Kidney epithelial cell (primary cell): ENCODE data around the gene PDE6C. TPM values are rescaled to one million over a fixed set of nuclear protein-coding genes. Genes with fewer than 3 reads are reported as not detected.
"Not testable (repeated sequence)": the region's sequence is repeated elsewhere in the genome, so short reads cannot be mapped to it uniquely, and the experiment has no call there.

Experiments used
- DNase-seq: peaks from one replicate; pipeline ENCODE4 v3.0.0-alpha.2; 2010; ENCODE audit warnings: low read depth
- H3K27me3 ChIP-seq: 2 replicates; pipeline ENCODE4 v1.6.0; 2011; ENCODE audit warnings: low read length; ENCODE audit not compliant: control insufficient read depth, insufficient read depth
- H3K36me3 ChIP-seq: 2 replicates; pipeline ENCODE4 v1.5.1; 2011; ENCODE audit warnings: low read length; ENCODE audit not compliant: control insufficient read depth, insufficient read depth
- H3K4me3 ChIP-seq: 2 replicates; pipeline ENCODE4 v1.5.1; 2011; ENCODE audit warnings: low read depth, mild to moderate bottlenecking, control low read depth, low read length
- CTCF ChIP-seq: IDR thresholded peaks from 2 replicates; pipeline ENCODE4 v1.5.1; 2011; ENCODE audit warnings: mild to moderate bottlenecking, moderate library complexity, low read length, control low read depth, inconsistent platforms; ENCODE audit not compliant: insufficient read depth, poor library complexity, severe bottlenecking
- total RNA-seq: library from RNA; depleted of rRNA; stranded (reverse); fragments of >200 nt; gene quantifications from 2 replicates; pipeline ENCODE4 v1.2.3, GENCODE V29; 2015

The PDE6C gene
- total RNA-seq, 1 donor from 2014 or later, result not detected

- H3K36me3 ChIP-seq, result no peaks in the 10 kb centered on the region
- DNase-seq, result no peak
- no peak for TF ChIP-seq CTCF
- H3K27me3 ChIP-seq, result no peaks in the 10 kb centered on the region
- H3K4me3 ChIP-seq, result no peak overlapping the region
Observed at GRCh38 chr10:93678386-93678785, 66.0 kb downstream of the PDE6C start.

GRCh38 chr10:93678805-93679587 is 66.7 kb downstream of the PDE6C start:
- Histone ChIP-seq H3K27me3 (no peaks in the 10 kb centered on the region), H3K4me3 (no peak overlapping the region), H3K36me3 (no peaks in the 10 kb centered on the region)
- DNase-seq, result no peak
- no peak for TF ChIP-seq CTCF

- Histone ChIP-seq H3K27me3 (no peaks in the 10 kb centered on the region), H3K36me3 (no peaks in the 10 kb centered on the region), H3K4me3 (no peak overlapping the region)
- TF ChIP-seq CTCF, result no peak
- no peak for DNase-seq
Observed at GRCh38 chr10:93680412-93681047, 68.2 kb downstream of the PDE6C start.

GRCh38 chr10:93687737-93688136 is 75.4 kb downstream of the PDE6C start:
- no peak overlapping the region for H3K4me3 ChIP-seq
- H3K36me3 ChIP-seq, result no peaks in the 10 kb centered on the region
- no peak for TF ChIP-seq CTCF
- no peaks in the 10 kb centered on the region for H3K27me3 ChIP-seq
- no peak for DNase-seq

GRCh38 chr10:93695740-93696139 is 83.4 kb downstream of the PDE6C start:
- no peaks in the 10 kb centered on the region for H3K27me3 ChIP-seq
- no peak for DNase-seq
- TF ChIP-seq CTCF, result no peak
- H3K36me3 ChIP-seq, result no peaks in the 10 kb centered on the region
- no peak overlapping the region for H3K4me3 ChIP-seq

GRCh38 chr10:93696582-93696981 is 84.2 kb downstream of the PDE6C start:
- H3K36me3 ChIP-seq, DNase-seq, H3K27me3 ChIP-seq, H3K4me3 ChIP-seq: not testable (repeated sequence)
